ENCODE results near the gene ECHDC3. TPM values are rescaled to one million over a fixed set of nuclear protein-coding genes. Genes with fewer than 3 reads are reported as not detected.

The ECHDC3 gene
- total RNA-seq, 4 donors from 2014 or later: 22.4 to 85.4 (median 69.1) TPM

GRCh38 chr10:11793762-11794479 lies 51.7 kb downstream of the ECHDC3 start:
- H3K4me3 ChIP-seq (replicated peaks in 1 of 3): no peak overlapping the region
- intact Hi-C loops (cut with DNase I): no loop called here
- H3K36me3 ChIP-seq: no peaks in the 10 kb centered on the region
- DNase-seq: no peak
- no peak overlapping the region for H3K27ac ChIP-seq
- H3K27me3 ChIP-seq: no peaks in the 10 kb centered on the region
- H3K4me1 ChIP-seq: no peaks in the 10 kb centered on the region
- no peaks in the 10 kb centered on the region for H3K9me3 ChIP-seq
- TF ChIP-seq CTCF (IDR thresholded peaks at IDR 0.05): no peak
- TF ChIP-seq POLR2A (IDR thresholded peaks at IDR 0.05): no peak
- 76 to 84% methylated on average over 11 to 12 of the region's 12 CpGs for WGBS, 2 donors

GRCh38 chr10:11794566-11794965 lies 52.4 kb downstream of the ECHDC3 start:
- Histone ChIP-seq H3K27me3 (no peaks in the 10 kb centered on the region), H3K36me3 (no peaks in the 10 kb centered on the region), H3K9me3 (no peaks in the 10 kb centered on the region), H3K4me1 (no peaks in the 10 kb centered on the region), H3K4me3 (replicated peaks in 1 of 3) (no peak overlapping the region), H3K27ac (no peak overlapping the region)
- no peak for DNase-seq
- WGBS, 2 donors: 95% methylated on average over 5 of the region's 5 CpGs
- intact Hi-C loops (cut with DNase I): no loop called here
- no peak for TF ChIP-seq POLR2A (IDR thresholded peaks at IDR 0.05)
- no peak for TF ChIP-seq CTCF (IDR thresholded peaks at IDR 0.05)

GRCh38 chr10:11795101-11795920 lies 53.1 kb downstream of the ECHDC3 start:
- TF ChIP-seq CTCF (IDR thresholded peaks at IDR 0.05) (no peak), POLR2A (IDR thresholded peaks at IDR 0.05) (no peak)
- H3K9me3 ChIP-seq: no peaks in the 10 kb centered on the region
- no peak overlapping the region for H3K27ac ChIP-seq
- H3K4me1 ChIP-seq: no peaks in the 10 kb centered on the region
- no peak for DNase-seq
- H3K4me3 ChIP-seq (replicated peaks in 1 of 3): no peak overlapping the region
- no peaks in the 10 kb centered on the region for H3K36me3 ChIP-seq
- H3K27me3 ChIP-seq: no peaks in the 10 kb centered on the region
- intact Hi-C loops (cut with DNase I): no loop called here
- WGBS, 2 donors: 95 to 97% methylated on average over 25 of the region's 25 CpGs

- intact Hi-C loops (cut with DNase I): no loop called here
- H3K4me3 ChIP-seq (replicated peaks in 1 of 3): no peak overlapping the region
These were observed 54.3 kb downstream of the ECHDC3 start for GRCh38 chr10:11796474-11796873.

More at GRCh38 chr10:11796474-11796873, 54.3 kb downstream of the ECHDC3 start:
- Histone ChIP-seq H3K9me3 (no peaks in the 10 kb centered on the region), H3K36me3 (no peaks in the 10 kb centered on the region), H3K27me3 (no peaks in the 10 kb centered on the region), H3K27ac (no peak overlapping the region), H3K4me1 (no peaks in the 10 kb centered on the region)
- no peak for DNase-seq
- TF ChIP-seq CTCF (IDR thresholded peaks at IDR 0.05) (no peak), POLR2A (IDR thresholded peaks at IDR 0.05) (no peak)
- 65 to 74% methylated on average over 2 of the region's 2 CpGs for WGBS, 2 donors
